Measurements from ENCODE around the gene BLOC1S3.

BLOC1S3 gene

DNA sequence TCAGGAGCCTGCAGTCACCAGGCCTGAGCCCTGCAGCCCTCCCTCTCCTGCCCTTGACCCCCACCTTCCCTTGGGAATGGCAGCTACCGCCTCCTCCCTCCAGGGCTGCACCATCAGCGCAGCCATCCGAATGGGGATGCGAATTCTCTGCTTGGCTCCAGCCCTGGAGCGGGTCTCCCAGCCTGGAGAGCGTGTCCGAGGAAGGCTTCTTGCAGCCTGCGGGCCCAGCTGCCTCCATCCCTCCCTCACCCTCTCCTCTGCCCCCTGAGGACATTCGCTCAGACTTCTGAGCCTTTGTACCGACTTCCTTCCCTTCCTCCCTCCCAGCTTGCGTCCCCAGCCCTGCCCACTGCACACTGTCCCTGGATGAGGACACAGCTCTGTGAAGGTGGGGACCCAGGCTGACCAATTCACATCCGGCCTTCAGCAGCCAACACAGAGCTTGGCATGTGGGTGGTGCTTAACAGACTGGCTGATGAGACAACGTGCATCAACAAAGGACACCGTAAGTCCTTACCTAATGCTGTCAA, 11.8 kb upstream of the BLOC1S3 start:
- Histone ChIP-seq H3K27me3 (ENCODE audit: insufficient read depth, low read length, poor library complexity) (no peaks in the 10 kb centered on the region), H3K4me3 (ENCODE audit: low read depth in 1 of 2, low read length in 2 of 2) (no peak overlapping the region), H4K20me1 (ENCODE audit: insufficient read depth, low read length) (peaks cover 20% of the 10 kb centered on the region), H2AFZ (ENCODE audit: low read depth, low read length) (no peak overlapping the region), H3K9me3 (ENCODE audit: insufficient read depth, low read length, severe bottlenecking) (no peaks in the 10 kb centered on the region), H3K36me3 (ENCODE audit: insufficient read depth, low read length) (no peaks in the 10 kb centered on the region), H3K27ac (ENCODE audit: low read length) (no peak overlapping the region), H3K4me1 (ENCODE audit: insufficient read depth, low read length) (peaks cover 5% of the 10 kb centered on the region), H3K9ac (ENCODE audit: low read depth, low read length) (no peak overlapping the region), H3K79me2 (ENCODE audit: insufficient read depth, low read length) (no peaks in the 10 kb centered on the region), H3K4me2 (ENCODE audit: insufficient read depth, low read length) (no peak overlapping the region)
- ATAC-seq (ENCODE audit: insufficient read depth, low read depth) (no peak), DNase-seq (no peak)
- TF ChIP-seq, protein P1, sequence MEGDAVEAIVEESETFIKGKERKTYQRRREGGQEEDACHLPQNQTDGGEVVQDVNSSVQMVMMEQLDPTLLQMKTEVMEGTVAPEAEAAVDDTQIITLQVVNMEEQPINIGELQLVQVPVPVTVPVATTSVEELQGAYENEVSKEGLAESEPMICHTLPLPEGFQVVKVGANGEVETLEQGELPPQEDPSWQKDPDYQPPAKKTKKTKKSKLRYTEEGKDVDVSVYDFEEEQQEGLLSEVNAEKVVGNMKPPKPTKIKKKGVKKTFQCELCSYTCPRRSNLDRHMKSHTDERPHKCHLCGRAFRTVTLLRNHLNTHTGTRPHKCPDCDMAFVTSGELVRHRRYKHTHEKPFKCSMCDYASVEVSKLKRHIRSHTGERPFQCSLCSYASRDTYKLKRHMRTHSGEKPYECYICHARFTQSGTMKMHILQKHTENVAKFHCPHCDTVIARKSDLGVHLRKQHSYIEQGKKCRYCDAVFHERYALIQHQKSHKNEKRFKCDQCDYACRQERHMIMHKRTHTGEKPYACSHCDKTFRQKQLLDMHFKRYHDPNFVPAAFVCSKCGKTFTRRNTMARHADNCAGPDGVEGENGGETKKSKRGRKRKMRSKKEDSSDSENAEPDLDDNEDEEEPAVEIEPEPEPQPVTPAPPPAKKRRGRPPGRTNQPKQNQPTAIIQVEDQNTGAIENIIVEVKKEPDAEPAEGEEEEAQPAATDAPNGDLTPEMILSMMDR (IDR thresholded peaks at IDR 0.05; ENCODE audit: borderline replicate concordance, extremely low read depth, low read length, poor library complexity, severe bottlenecking): no peak
- no peak for TF ChIP-seq EZH2 (IDR thresholded peaks at IDR 0.05; ENCODE audit: borderline replicate concordance, low read depth, low read length, severe bottlenecking)

DNA sequence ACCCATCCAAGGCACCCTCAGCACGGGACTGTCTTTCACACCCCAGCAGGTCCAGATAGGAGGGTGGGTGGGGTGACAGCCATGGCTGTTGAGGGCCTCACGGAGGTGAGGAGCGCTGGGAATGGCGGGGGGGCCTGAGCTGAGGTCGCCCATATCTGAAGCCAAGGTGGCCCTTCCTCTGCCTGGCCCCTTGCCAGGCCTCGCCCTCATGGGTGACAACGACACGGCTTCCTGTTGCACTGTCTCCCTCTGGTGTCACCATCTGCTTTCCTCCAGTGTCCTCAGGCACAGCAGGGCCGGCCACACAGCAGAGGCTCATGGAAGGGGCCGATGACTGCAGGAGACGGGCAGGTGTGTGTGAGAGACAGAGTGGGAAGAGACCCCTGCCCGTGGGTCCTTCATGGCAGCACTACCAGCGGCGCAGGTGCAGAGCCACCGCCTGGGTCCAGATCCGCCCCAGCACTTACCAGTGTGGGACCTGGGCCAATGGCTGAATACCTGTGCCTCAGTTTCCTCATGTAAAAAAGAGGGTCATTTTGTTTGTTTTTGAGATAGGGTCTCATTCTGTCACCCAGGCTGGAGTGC, 9.7 kb upstream of the BLOC1S3 start:
- Histone ChIP-seq H3K9ac (ENCODE audit: low read depth, low read length) (no peak overlapping the region), H3K4me2 (ENCODE audit: insufficient read depth, low read length) (no peak overlapping the region), H3K4me3 (ENCODE audit: low read depth in 1 of 2, low read length in 2 of 2) (no peak overlapping the region), H4K20me1 (ENCODE audit: insufficient read depth, low read length) (peaks cover 19% of the 10 kb centered on the region), H2AFZ (ENCODE audit: low read depth, low read length) (no peak overlapping the region), H3K9me3 (ENCODE audit: insufficient read depth, low read length, severe bottlenecking) (no peaks in the 10 kb centered on the region), H3K79me2 (ENCODE audit: insufficient read depth, low read length) (no peaks in the 10 kb centered on the region), H3K36me3 (ENCODE audit: insufficient read depth, low read length) (no peaks in the 10 kb centered on the region), H3K27me3 (ENCODE audit: insufficient read depth, low read length, poor library complexity) (no peaks in the 10 kb centered on the region), H3K27ac (ENCODE audit: low read length) (no peak overlapping the region), H3K4me1 (ENCODE audit: insufficient read depth, low read length) (peaks cover 5% of the 10 kb centered on the region)
- DNase-seq (no peak), ATAC-seq (ENCODE audit: insufficient read depth, low read depth) (no peak)
- no peak for TF ChIP-seq EZH2 (IDR thresholded peaks at IDR 0.05; ENCODE audit: borderline replicate concordance, low read depth, low read length, severe bottlenecking)
- TF ChIP-seq, protein P1 (IDR thresholded peaks at IDR 0.05; ENCODE audit: borderline replicate concordance, extremely low read depth, low read length, poor library complexity, severe bottlenecking): no peak

DNA sequence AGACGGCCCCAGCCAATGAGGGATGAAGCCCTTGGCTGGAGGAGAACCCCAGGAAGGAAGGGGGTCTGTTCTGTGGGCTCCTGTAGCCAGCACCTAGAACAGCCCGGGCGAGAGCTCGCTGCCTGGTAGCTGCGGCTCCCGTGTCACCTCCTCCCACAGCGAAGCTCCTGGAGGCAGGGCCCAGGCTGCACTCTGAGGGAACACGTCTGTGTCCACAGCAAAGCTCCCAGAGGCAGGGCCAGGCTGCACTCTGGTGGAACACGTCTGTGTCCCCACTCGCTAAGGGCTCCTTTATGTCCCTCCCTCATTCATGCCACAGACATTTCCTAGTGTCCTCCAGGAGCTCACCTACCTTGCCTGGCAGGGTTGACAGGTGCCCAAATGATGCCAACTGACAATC, 9.0 kb upstream of the BLOC1S3 start:
- TF ChIP-seq EZH2 (IDR thresholded peaks at IDR 0.05; ENCODE audit: borderline replicate concordance, low read depth, low read length, severe bottlenecking): no peak
- TF ChIP-seq, protein P1 (IDR thresholded peaks at IDR 0.05; ENCODE audit: borderline replicate concordance, extremely low read depth, low read length, poor library complexity, severe bottlenecking): no peak
- Histone ChIP-seq H3K9ac (ENCODE audit: low read depth, low read length) (no peak overlapping the region), H3K79me2 (ENCODE audit: insufficient read depth, low read length) (no peaks in the 10 kb centered on the region), H4K20me1 (ENCODE audit: insufficient read depth, low read length) (peaks cover 15% of the 10 kb centered on the region), H3K27ac (ENCODE audit: low read length) (no peak overlapping the region), H3K36me3 (ENCODE audit: insufficient read depth, low read length) (no peaks in the 10 kb centered on the region), H3K4me2 (ENCODE audit: insufficient read depth, low read length) (no peak overlapping the region), H3K27me3 (ENCODE audit: insufficient read depth, low read length, poor library complexity) (no peaks in the 10 kb centered on the region), H2AFZ (ENCODE audit: low read depth, low read length) (no peak overlapping the region), H3K9me3 (ENCODE audit: insufficient read depth, low read length, severe bottlenecking) (no peaks in the 10 kb centered on the region), H3K4me1 (ENCODE audit: insufficient read depth, low read length) (peaks cover 5% of the 10 kb centered on the region), H3K4me3 (ENCODE audit: low read depth in 1 of 2, low read length in 2 of 2) (no peak overlapping the region)
- ATAC-seq (ENCODE audit: insufficient read depth, low read depth) (no peak), DNase-seq (no peak)

All from DND-41 (cell line).